Placental epithelial cell (primary cell): ENCODE data around the gene FBH1. TPM values are rescaled to one million over a fixed set of nuclear protein-coding genes. Genes with fewer than 3 reads are reported as not detected.

ENCODE experiments used
- total RNA-seq: library from RNA; depleted of rRNA; stranded (reverse); fragments of >200 nt; gene quantifications from 2 replicates; pipeline ENCODE4 v1.2.3, GENCODE V29; 2012

The FBH1 gene
- total RNA-seq = 69.7 and 76.6 TPM in 2 replicates

GRCh38 chr10:5889624-5890451 is at the start of gene FBH1, which contains the start of gene ANKRD16:
Gene FBH1, plus strand, starts transcription at chr10:5890243. Its CDS starts 103 bp downstream, at chr10:5890346.
Gene ANKRD16, minus strand, starts transcription at chr10:5889893. Its CDS starts 539 bp downstream, at chr10:5889354.

GRCh38 chr10:5977471-5978229 is 87.6 kb downstream of the FBH1 start, which contains the start of gene IL15RA:
Gene IL15RA, minus strand, starts transcription at chr10:5977543. Its CDS starts 51 bp downstream, at chr10:5977492.

Other genes starting within 250 kb of the FBH1 start
- gene ASB13, start 223.6 kb upstream of the FBH1 start, total RNA-seq = 6.5 and 7.9 TPM in 2 replicates
- 53.0 and 75.8 TPM in 2 replicates for gene TASOR2, start 205.4 kb upstream of the FBH1 start, total RNA-seq
- gene GDI2, start 76.8 kb upstream of the FBH1 start, total RNA-seq = 442 and 624 TPM in 2 replicates
- gene ANKRD16, start 350 bp upstream of the FBH1 start, total RNA-seq = 5.9 and 6.5 TPM in 2 replicates
- gene IL15RA, start 87.3 kb downstream of the FBH1 start, total RNA-seq = not detected in 2 replicates
- 0.39 TPM in 1 of 2 replicates, not detected in the other for gene IL2RA, start 172.1 kb downstream of the FBH1 start, total RNA-seq
- gene RBM17, start 198.8 kb downstream of the FBH1 start, total RNA-seq = 27.7 and 52.6 TPM in 2 replicates